ENCODE results near the gene ITGA4.

GRCh38 chr2:181431674-181432073 lies 25.5 kb upstream of the ITGA4 start:
- TF ChIP-seq CTCF (IDR thresholded peaks at IDR 0.05; ENCODE audit: extremely low read depth in 1 of 2, insufficient read depth in 1 of 2, low read depth in 1 of 2, low read length in 2 of 2) (no peak), POLR2AphosphoS5 (IDR thresholded peaks at IDR 0.05; ENCODE audit: insufficient read depth, low read depth, low read length) (no peak), POLR2A (IDR thresholded peaks at IDR 0.05; ENCODE audit: low read depth, low read length) (no peak), MAX (IDR thresholded peaks at IDR 0.05; ENCODE audit: insufficient read depth, insufficient read length) (no peak), EZH2 (IDR thresholded peaks at IDR 0.05; ENCODE audit: borderline replicate concordance, low read depth, low read length, severe bottlenecking) (no peak), JUN (IDR thresholded peaks at IDR 0.05; ENCODE audit: borderline replicate concordance, insufficient read depth, insufficient read length, low read depth) (no peak), GATA2 (IDR thresholded peaks at IDR 0.05; ENCODE audit: insufficient read depth, insufficient read length, low read depth, low read length) (no peak)

Measured in endothelial cell of umbilical vein (primary cell).